Measurements from ENCODE around the gene SORBS1. TPM values are rescaled to one million over a fixed set of nuclear protein-coding genes. Genes with fewer than 3 reads are reported as not detected.
A peak's percentile ranks its signal among the peaks of the same experiment; 100 is the strongest.

SORBS1 gene
- total RNA-seq, 1 donor from 2014 or later: 5.1 TPM

- Histone ChIP-seq H2AFZ (ENCODE audit: low read depth, low read length) (no peak overlapping the region), H3K9me3 (ENCODE audit: insufficient read depth, low read depth, low read length) (no peaks in the 10 kb centered on the region), H3K4me3 (ENCODE audit: insufficient read depth, low read depth, low read length) (no peak overlapping the region), H3K4me2 (ENCODE audit: low read length) (no peak overlapping the region), H3K36me3 (ENCODE audit: insufficient read depth, low read length) (no peaks in the 10 kb centered on the region), H3K4me1 (ENCODE audit: insufficient read depth, low read length) (peaks cover 3% of the 10 kb centered on the region), H3K9ac (ENCODE audit: low read length) (no peak overlapping the region), H3K79me2 (ENCODE audit: insufficient read depth, low read length) (no peaks in the 10 kb centered on the region), H3K27me3 (ENCODE audit: insufficient read depth, low read length) (peaks cover 12% of the 10 kb centered on the region), H4K20me1 (ENCODE audit: insufficient read depth, low read length) (no peaks in the 10 kb centered on the region), H3K27ac (ENCODE audit: low read depth, low read length) (no peak overlapping the region)
- Mint-ChIP-seq H3K27ac (ENCODE audit: unreplicated experiment) (peak overlapping the region; percentile 59), H3K4me1 (ENCODE audit: low read depth, unreplicated experiment) (peaks cover 4% of the 10 kb centered on the region), H3K4me3 (ENCODE audit: unreplicated experiment) (peak overlapping the region; percentile 80), H3K36me3 (ENCODE audit: low read depth, unreplicated experiment) (peaks cover 3% of the 10 kb centered on the region), H3K27me3 (ENCODE audit: low read depth, unreplicated experiment) (peaks cover 18% of the 10 kb centered on the region), H3K9me3 (ENCODE audit: unreplicated experiment) (peaks cover 2% of the 10 kb centered on the region)
- no peak for FAIRE-seq
- no peak for TF ChIP-seq EZH2 (IDR thresholded peaks at IDR 0.05; ENCODE audit: insufficient read depth, low read length)
- TF ChIP-seq, protein P1, sequence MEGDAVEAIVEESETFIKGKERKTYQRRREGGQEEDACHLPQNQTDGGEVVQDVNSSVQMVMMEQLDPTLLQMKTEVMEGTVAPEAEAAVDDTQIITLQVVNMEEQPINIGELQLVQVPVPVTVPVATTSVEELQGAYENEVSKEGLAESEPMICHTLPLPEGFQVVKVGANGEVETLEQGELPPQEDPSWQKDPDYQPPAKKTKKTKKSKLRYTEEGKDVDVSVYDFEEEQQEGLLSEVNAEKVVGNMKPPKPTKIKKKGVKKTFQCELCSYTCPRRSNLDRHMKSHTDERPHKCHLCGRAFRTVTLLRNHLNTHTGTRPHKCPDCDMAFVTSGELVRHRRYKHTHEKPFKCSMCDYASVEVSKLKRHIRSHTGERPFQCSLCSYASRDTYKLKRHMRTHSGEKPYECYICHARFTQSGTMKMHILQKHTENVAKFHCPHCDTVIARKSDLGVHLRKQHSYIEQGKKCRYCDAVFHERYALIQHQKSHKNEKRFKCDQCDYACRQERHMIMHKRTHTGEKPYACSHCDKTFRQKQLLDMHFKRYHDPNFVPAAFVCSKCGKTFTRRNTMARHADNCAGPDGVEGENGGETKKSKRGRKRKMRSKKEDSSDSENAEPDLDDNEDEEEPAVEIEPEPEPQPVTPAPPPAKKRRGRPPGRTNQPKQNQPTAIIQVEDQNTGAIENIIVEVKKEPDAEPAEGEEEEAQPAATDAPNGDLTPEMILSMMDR (IDR thresholded peaks at IDR 0.05; ENCODE audit: insufficient read depth, low read depth, low read length): no peak
- DNase-seq (ENCODE audit: low read depth): no peak
These were observed 1.7 kb downstream of the SORBS1 start for GRCh38 chr10:95559471-95559870.

DNA sequence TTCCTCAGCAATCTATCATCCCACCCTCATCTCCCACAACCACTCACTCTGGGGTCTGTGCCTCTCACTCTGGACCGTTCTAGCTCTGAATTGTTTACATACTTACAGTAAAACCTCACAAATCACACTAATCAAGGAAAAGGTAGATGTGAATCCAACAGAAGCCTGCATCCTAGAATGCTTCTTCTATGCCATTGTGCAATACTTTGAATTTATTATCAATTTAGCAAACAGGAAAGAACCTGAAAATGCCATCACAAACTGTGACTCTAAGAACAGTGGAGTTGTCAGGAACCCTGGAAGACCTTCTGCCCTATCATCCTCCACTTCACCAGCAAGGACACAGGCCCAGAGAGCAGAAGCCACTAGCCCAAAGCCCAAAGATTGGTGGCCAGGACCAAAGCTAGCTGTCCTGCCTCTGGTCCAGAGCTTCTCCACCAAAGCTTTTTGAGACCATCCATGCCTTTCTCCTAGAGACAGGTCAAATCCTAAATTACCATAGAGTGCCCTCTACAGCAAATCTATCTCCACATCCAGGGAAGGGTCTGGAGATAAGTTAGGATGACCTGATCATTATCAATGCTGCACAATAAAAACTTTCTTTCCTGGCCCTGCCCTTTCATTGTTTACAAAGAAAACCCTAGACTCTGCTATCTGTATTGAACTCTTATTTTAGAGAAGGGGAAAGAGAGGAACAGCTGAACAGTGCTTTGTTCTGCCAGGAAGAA, 2.4 kb downstream of the SORBS1 start:
- DNase-seq (ENCODE audit: low read depth) (no peak), FAIRE-seq (no peak)
- no peak overlapping the region for H3K9ac ChIP-seq (ENCODE audit: low read length)
- H3K36me3 Mint-ChIP-seq (ENCODE audit: low read depth, unreplicated experiment): peaks cover 3% of the 10 kb centered on the region
- H3K4me3 Mint-ChIP-seq (ENCODE audit: unreplicated experiment): no peak overlapping the region
- no peak overlapping the region for H2AFZ ChIP-seq (ENCODE audit: low read depth, low read length)
- no peaks in the 10 kb centered on the region for H3K79me2 ChIP-seq (ENCODE audit: insufficient read depth, low read length)
- H3K4me1 Mint-ChIP-seq (ENCODE audit: low read depth, unreplicated experiment): peaks cover 4% of the 10 kb centered on the region
- H3K27ac ChIP-seq (ENCODE audit: low read depth, low read length): no peak overlapping the region
- no peak for TF ChIP-seq EZH2 (IDR thresholded peaks at IDR 0.05; ENCODE audit: insufficient read depth, low read length)
- TF ChIP-seq, protein P1 (IDR thresholded peaks at IDR 0.05; ENCODE audit: insufficient read depth, low read depth, low read length): no peak
- no peaks in the 10 kb centered on the region for H4K20me1 ChIP-seq (ENCODE audit: insufficient read depth, low read length)
- H3K27me3 ChIP-seq (ENCODE audit: insufficient read depth, low read length): peaks cover 12% of the 10 kb centered on the region
- peaks cover 3% of the 10 kb centered on the region for H3K4me1 ChIP-seq (ENCODE audit: insufficient read depth, low read length)
- no peak overlapping the region for H3K27ac Mint-ChIP-seq (ENCODE audit: unreplicated experiment)
- H3K9me3 ChIP-seq (ENCODE audit: insufficient read depth, low read depth, low read length): no peaks in the 10 kb centered on the region
- peaks cover 18% of the 10 kb centered on the region for H3K27me3 Mint-ChIP-seq (ENCODE audit: low read depth, unreplicated experiment)
- H3K4me2 ChIP-seq (ENCODE audit: low read length): no peak overlapping the region
- no peaks in the 10 kb centered on the region for H3K36me3 ChIP-seq (ENCODE audit: insufficient read depth, low read length)
- no peak overlapping the region for H3K4me3 ChIP-seq (ENCODE audit: insufficient read depth, low read depth, low read length)
- peaks cover 1% of the 10 kb centered on the region for H3K9me3 Mint-ChIP-seq (ENCODE audit: unreplicated experiment)

Data from astrocyte (in vitro differentiated cells and primary cell).